Effector memory CD4-positive, alpha-beta T cell (primary cell): Measurements from ENCODE around the gene RPS6KA5.
"Not testable (repeated sequence)": the region's sequence is repeated elsewhere in the genome, so short reads cannot be mapped to it uniquely, and the experiment has no call there.

ENCODE experiments used
- DNase-seq, 3 donors: peaks; one replicate each; pipeline ENCODE4 v3.0.0-alpha.2; 2020
- H3K27ac ChIP-seq: 2 replicates; pipeline ENCODE4 v1.7.0; 2013; ENCODE audit warnings: mild to moderate bottlenecking, low read length, moderate library complexity; ENCODE audit not compliant: insufficient read depth, poor library complexity, severe bottlenecking
- H3K27me3 ChIP-seq: replicated peaks from 2 replicates; pipeline ENCODE4 v1.7.0; 2013; ENCODE audit warnings: mild to moderate bottlenecking, low read length; ENCODE audit not compliant: insufficient read depth, control insufficient read depth, poor library complexity, severe bottlenecking
- H3K36me3 ChIP-seq: 2 replicates; pipeline ENCODE4 v1.7.0; 2013; ENCODE audit warnings: mild to moderate bottlenecking, low read length, moderate library complexity; ENCODE audit not compliant: control insufficient read depth, insufficient read depth
- H3K4me1 ChIP-seq: 2 replicates; pipeline ENCODE4 v1.7.0; 2013; ENCODE audit warnings: low read length, mild to moderate bottlenecking; ENCODE audit not compliant: control insufficient read depth, insufficient read depth, poor library complexity, severe bottlenecking
- H3K4me3 ChIP-seq: 2 replicates; pipeline ENCODE4 v1.7.0; 2013; ENCODE audit warnings: low read length, low read depth, mild to moderate bottlenecking; ENCODE audit not compliant: insufficient read depth, poor library complexity, severe bottlenecking
- H3K9me3 ChIP-seq: 2 replicates; pipeline ENCODE4 v1.7.0; 2013; ENCODE audit warnings: mild to moderate bottlenecking, low read length, moderate library complexity; ENCODE audit not compliant: control insufficient read depth

RPS6KA5 gene

DNA sequence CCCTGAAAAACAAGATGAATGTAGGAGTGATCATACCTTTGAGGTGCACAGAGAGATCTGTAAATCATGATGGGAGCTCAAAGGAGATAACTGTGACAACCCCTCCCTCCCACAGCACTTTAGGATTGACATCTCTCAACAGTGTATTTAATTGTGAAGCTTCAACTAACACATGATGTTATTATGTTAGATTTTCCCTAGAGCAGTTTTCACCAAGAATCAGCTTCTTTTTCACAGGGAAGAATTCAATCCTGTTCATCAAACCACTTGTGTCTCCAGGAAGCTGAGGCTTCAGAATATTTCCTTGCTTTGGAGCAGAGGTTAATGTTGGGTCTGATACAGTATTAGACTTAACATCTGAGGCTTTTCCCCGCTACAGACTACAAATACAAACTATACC lies 11.8 kb downstream of the RPS6KA5 start:
- Histone ChIP-seq H3K27ac (no peak overlapping the region), H3K9me3 (no peaks in the 10 kb centered on the region)

DNA sequence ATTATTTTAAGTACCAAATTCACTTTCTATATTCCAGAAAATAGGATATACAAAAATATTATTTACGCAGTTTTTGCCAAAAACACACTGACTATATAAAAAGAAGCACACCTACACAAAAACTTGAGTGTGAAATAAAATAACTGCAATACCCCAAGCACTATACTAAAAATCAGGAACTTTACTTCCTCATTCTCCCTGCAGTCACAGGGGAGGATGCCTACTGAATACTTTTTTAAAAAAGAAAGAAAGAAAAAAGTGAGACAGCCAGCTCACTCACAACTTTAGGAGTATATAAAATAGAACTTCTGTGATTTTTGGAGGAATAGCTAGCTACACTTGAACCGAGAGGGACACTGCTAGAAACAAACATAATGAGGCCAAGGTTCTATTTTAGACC lies 12.2 kb downstream of the RPS6KA5 start:
- DNase-seq, result no peak
- Histone ChIP-seq H3K36me3 (no peaks in the 10 kb centered on the region), H3K27me3 (no peaks in the 10 kb centered on the region), H3K4me3 (no peak overlapping the region), H3K9me3 (no peaks in the 10 kb centered on the region), H3K27ac (no peak overlapping the region), H3K4me1 (peaks cover 8% of the 10 kb centered on the region)

More for the DNA sequence above, 11.8 kb downstream of the RPS6KA5 start:
- Histone ChIP-seq H3K4me3 (no peak overlapping the region), H3K4me1 (peaks cover 8% of the 10 kb centered on the region), H3K36me3 (no peaks in the 10 kb centered on the region), H3K27me3 (no peaks in the 10 kb centered on the region)
- DNase-seq, result no peak

- H3K4me3 ChIP-seq, result no peak overlapping the region
Measured at GRCh38 chr14:91047174-91047753, 13.2 kb downstream of the RPS6KA5 start.

DNA sequence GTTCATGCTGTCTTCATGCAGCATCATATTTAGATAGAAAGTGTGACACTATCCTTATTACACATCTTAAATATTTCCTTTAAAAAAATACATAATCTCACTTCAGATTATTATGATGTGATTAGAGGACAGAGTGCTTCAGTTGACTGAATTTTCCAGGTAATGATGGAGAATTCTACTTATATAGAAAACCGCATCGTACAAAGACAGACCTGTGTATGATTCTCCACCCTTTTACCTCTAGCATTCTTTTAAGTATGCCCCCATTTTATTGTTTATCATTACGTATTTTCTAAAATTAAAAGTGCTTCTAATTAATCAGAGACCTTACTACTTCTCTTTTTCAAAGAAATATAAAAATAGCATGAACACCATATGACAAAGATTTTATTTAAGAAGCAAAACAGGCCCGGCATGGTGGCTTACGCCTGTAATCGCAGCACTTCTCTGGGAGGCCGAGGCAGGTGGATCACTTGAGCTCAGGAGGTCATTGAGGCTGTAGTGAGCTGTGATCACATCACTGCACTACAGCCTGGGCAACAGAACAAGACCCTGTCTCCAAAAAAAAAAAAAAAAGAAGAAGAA lies 13.9 kb downstream of the RPS6KA5 start:
- Histone ChIP-seq H3K4me3 (no peak overlapping the region), H3K4me1 (peaks cover 8% of the 10 kb centered on the region), H3K27me3 (no peaks in the 10 kb centered on the region), H3K27ac (no peak overlapping the region), H3K9me3 (no peaks in the 10 kb centered on the region), H3K36me3 (no peaks in the 10 kb centered on the region)
- DNase-seq, result no peak

More at GRCh38 chr14:91047174-91047753, 13.2 kb downstream of the RPS6KA5 start:
- H3K4me1 ChIP-seq, result peaks cover 8% of the 10 kb centered on the region
- no peak for DNase-seq
- no peaks in the 10 kb centered on the region for H3K36me3 ChIP-seq
- no peaks in the 10 kb centered on the region for H3K27me3 ChIP-seq
- no peak overlapping the region for H3K27ac ChIP-seq
- no peaks in the 10 kb centered on the region for H3K9me3 ChIP-seq

GRCh38 chr14:91041450-91041849 lies 19.0 kb downstream of the RPS6KA5 start:
- Histone ChIP-seq H3K4me3 (no peak overlapping the region), H3K4me1 (peaks cover 6% of the 10 kb centered on the region)
- DNase-seq, result no peak

DNA sequence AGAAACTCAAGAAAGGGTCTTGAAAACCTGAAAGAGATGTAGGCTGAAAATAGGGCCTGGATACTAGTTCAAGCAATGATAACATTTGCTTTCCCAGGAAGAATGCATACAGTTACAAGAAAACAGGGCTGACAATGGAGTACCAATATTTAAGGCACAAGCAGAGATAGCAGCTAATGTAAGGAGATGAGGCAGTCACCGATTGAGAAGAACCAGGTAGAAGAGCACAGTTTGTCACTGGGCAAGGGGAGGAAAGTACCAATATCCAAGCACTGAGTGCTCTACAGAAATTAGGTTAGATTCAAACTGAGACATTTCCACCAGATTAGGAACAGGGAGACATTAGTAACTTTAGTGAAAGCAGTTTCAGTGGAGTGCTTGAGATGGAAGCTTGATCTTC lies 19.9 kb downstream of the RPS6KA5 start:
- Histone ChIP-seq H3K4me3 (no peak overlapping the region), H3K36me3 (no peaks in the 10 kb centered on the region), H3K27ac (no peak overlapping the region), H3K9me3 (no peaks in the 10 kb centered on the region), H3K4me1 (peaks cover 6% of the 10 kb centered on the region), H3K27me3 (no peaks in the 10 kb centered on the region)
- no peak for DNase-seq

More at GRCh38 chr14:91041450-91041849, 19.0 kb downstream of the RPS6KA5 start:
- Histone ChIP-seq H3K27ac (no peak overlapping the region), H3K36me3 (no peaks in the 10 kb centered on the region), H3K9me3 (no peaks in the 10 kb centered on the region), H3K27me3 (no peaks in the 10 kb centered on the region)

DNA sequence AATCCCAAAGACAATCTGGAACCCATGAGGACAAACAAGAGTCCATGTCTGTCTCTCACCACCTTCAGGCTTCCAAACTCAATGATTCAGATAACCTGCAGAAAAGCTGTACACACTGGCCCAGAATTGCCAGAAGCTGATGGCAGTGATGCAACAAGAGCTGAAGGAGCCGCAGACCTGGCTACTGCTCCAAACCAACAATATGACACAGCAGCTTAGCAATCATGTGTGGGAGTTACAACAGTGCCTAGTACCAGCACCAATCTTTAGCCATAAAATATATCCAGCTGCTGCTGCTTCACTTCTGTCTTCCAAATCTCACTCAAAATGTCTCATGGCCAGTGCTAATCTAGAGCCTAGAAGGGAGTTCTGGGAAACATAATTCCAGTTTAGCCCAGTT lies 22.0 kb downstream of the RPS6KA5 start:
- H3K27ac ChIP-seq, result no peak overlapping the region

GRCh38 chr14:91036741-91037469 lies 23.5 kb downstream of the RPS6KA5 start:
- Histone ChIP-seq H3K27me3 (no peaks in the 10 kb centered on the region), H3K27ac (no peak overlapping the region), H3K36me3 (no peaks in the 10 kb centered on the region), H3K4me3 (no peak overlapping the region), H3K4me1 (peaks cover 11% of the 10 kb centered on the region), H3K9me3 (no peaks in the 10 kb centered on the region)
- DNase-seq, result no peak

More for the DNA sequence above, 22.0 kb downstream of the RPS6KA5 start:
- Histone ChIP-seq H3K27me3 (no peaks in the 10 kb centered on the region), H3K4me3 (no peak overlapping the region), H3K9me3 (no peaks in the 10 kb centered on the region), H3K36me3 (no peaks in the 10 kb centered on the region), H3K4me1 (peaks cover 11% of the 10 kb centered on the region)
- DNase-seq, result no peak

- Histone ChIP-seq H3K4me3 (no peak overlapping the region), H3K36me3 (no peaks in the 10 kb centered on the region), H3K9me3 (no peaks in the 10 kb centered on the region), H3K27ac (no peak overlapping the region), H3K27me3 (no peaks in the 10 kb centered on the region), H3K4me1 (peaks cover 14% of the 10 kb centered on the region)
- DNase-seq, result no peak
Measured at GRCh38 chr14:91035855-91036254, 24.6 kb downstream of the RPS6KA5 start.

- H3K36me3 ChIP-seq, H3K4me3 ChIP-seq, H3K27me3 ChIP-seq, H3K27ac ChIP-seq, H3K9me3 ChIP-seq, DNase-seq: not testable (repeated sequence)
- H3K4me1 ChIP-seq, result peaks cover 17% of the 10 kb centered on the region
Measured at GRCh38 chr14:91034379-91034778, 26.1 kb downstream of the RPS6KA5 start.
